ENCODE results near the gene ARHGEF40.

The ARHGEF40 gene

DNA sequence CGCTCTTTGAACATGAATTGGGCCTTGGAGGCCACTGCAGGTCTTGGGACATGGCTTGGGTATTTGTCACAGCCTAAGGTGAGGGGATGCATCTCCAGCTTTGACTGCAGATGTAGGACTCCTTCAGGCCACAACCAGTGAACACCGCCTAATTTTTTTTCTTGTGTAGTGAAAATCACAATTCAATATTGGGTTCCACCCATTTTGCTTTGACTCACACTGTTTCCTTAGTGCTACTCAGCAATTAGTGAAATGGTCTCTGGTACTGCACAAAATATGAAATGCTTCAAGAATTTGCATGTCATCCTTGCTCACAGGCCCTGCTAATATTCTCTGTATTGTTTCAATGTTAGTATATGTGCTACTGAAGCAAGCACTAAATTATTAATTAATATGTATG, 43.3 kb downstream of the ARHGEF40 start:
- no peak overlapping the region for H3K9ac ChIP-seq (ENCODE audit: low read length)
- H3K4me3 ChIP-seq (ENCODE audit: low read length): no peak overlapping the region
- H3K36me3 ChIP-seq (ENCODE audit: control insufficient read depth, insufficient read depth, low read length): no peaks in the 10 kb centered on the region
- no peak overlapping the region for H3K27ac ChIP-seq (ENCODE audit: low read depth, low read length)
- no peaks in the 10 kb centered on the region for H3K4me1 ChIP-seq (ENCODE audit: control insufficient read depth, insufficient read depth, low read length)
- H3K27me3 ChIP-seq (ENCODE audit: control insufficient read depth, insufficient read depth, low read length): no peaks in the 10 kb centered on the region

GRCh38 chr14:21118933-21119332, 48.8 kb downstream of the ARHGEF40 start:
- H3K27ac ChIP-seq (ENCODE audit: low read depth, low read length): no peak overlapping the region
- no peaks in the 10 kb centered on the region for H3K27me3 ChIP-seq (ENCODE audit: control insufficient read depth, insufficient read depth, low read length)
- H3K4me1 ChIP-seq (ENCODE audit: control insufficient read depth, insufficient read depth, low read length): no peaks in the 10 kb centered on the region

GRCh38 chr14:21120686-21121085, 50.6 kb downstream of the ARHGEF40 start:
- Histone ChIP-seq H3K36me3 (ENCODE audit: control insufficient read depth, insufficient read depth, low read length) (no peaks in the 10 kb centered on the region), H3K27ac (ENCODE audit: low read depth, low read length) (no peak overlapping the region), H3K27me3 (ENCODE audit: control insufficient read depth, insufficient read depth, low read length) (no peaks in the 10 kb centered on the region), H3K9ac (ENCODE audit: low read length) (no peak overlapping the region), H3K4me3 (ENCODE audit: low read length) (no peak overlapping the region), H3K4me1 (ENCODE audit: control insufficient read depth, insufficient read depth, low read length) (no peaks in the 10 kb centered on the region)

More at GRCh38 chr14:21118933-21119332, 48.8 kb downstream of the ARHGEF40 start:
- no peaks in the 10 kb centered on the region for H3K36me3 ChIP-seq (ENCODE audit: control insufficient read depth, insufficient read depth, low read length)
- H3K9ac ChIP-seq (ENCODE audit: low read length): no peak overlapping the region
- no peak overlapping the region for H3K4me3 ChIP-seq (ENCODE audit: low read length)

DNA sequence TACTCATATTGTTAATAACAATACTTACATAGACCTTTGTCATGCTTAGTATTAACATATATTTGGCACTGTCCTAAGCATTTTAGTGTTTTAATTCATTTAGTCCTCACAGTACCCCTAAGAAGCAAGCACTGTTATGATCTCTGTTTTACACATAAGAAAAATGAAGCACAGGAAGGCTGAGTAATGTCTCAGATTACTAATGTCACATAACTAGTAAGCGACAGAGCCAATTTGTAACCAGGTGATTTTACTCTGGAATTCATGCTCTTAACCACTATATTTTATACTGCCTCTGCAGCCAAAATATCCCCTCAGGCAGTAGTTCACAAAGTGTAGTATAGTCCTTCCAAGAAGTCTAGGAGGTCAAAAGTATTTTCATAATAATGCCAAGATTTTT, 51.0 kb downstream of the ARHGEF40 start:
- no peak overlapping the region for H3K9ac ChIP-seq (ENCODE audit: low read length)
- no peaks in the 10 kb centered on the region for H3K27me3 ChIP-seq (ENCODE audit: control insufficient read depth, insufficient read depth, low read length)
- no peak overlapping the region for H3K27ac ChIP-seq (ENCODE audit: low read depth, low read length)
- no peaks in the 10 kb centered on the region for H3K36me3 ChIP-seq (ENCODE audit: control insufficient read depth, insufficient read depth, low read length)
- no peaks in the 10 kb centered on the region for H3K4me1 ChIP-seq (ENCODE audit: control insufficient read depth, insufficient read depth, low read length)
- H3K4me3 ChIP-seq (ENCODE audit: low read length): no peak overlapping the region

GRCh38 chr14:21123429-21123828, 53.3 kb downstream of the ARHGEF40 start:
- Histone ChIP-seq H3K27me3 (ENCODE audit: control insufficient read depth, insufficient read depth, low read length) (no peaks in the 10 kb centered on the region), H3K4me1 (ENCODE audit: control insufficient read depth, insufficient read depth, low read length) (no peaks in the 10 kb centered on the region), H3K36me3 (ENCODE audit: control insufficient read depth, insufficient read depth, low read length) (no peaks in the 10 kb centered on the region), H3K9ac (ENCODE audit: low read length) (no peak overlapping the region), H3K4me3 (ENCODE audit: low read length) (no peak overlapping the region), H3K27ac (ENCODE audit: low read depth, low read length) (no peak overlapping the region)

DNA sequence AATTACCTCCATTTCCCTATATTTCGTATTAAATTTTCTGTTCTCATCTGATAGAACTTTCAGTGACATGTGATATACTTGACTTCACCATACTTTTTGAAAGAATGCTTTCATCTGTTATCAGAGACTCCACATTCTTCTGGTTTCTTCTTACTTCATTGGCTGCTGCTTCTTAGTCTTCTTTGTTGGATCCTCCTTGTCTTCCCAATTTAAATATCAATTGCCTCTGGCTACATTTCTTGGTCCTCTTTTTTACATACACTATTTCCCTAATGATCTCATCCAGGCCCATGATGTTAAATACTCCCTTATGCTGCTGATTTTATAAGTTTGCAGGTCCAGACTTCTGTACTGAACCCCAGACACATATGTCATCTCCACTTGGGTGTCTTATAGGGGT, 63.8 kb downstream of the ARHGEF40 start:
- Histone ChIP-seq H3K4me1 (ENCODE audit: control insufficient read depth, insufficient read depth, low read length) (no peaks in the 10 kb centered on the region), H3K27me3 (ENCODE audit: control insufficient read depth, insufficient read depth, low read length) (no peaks in the 10 kb centered on the region), H3K27ac (ENCODE audit: low read depth, low read length) (no peak overlapping the region), H3K9ac (ENCODE audit: low read length) (no peak overlapping the region), H3K4me3 (ENCODE audit: low read length) (no peak overlapping the region), H3K36me3 (ENCODE audit: control insufficient read depth, insufficient read depth, low read length) (no peaks in the 10 kb centered on the region)

DNA sequence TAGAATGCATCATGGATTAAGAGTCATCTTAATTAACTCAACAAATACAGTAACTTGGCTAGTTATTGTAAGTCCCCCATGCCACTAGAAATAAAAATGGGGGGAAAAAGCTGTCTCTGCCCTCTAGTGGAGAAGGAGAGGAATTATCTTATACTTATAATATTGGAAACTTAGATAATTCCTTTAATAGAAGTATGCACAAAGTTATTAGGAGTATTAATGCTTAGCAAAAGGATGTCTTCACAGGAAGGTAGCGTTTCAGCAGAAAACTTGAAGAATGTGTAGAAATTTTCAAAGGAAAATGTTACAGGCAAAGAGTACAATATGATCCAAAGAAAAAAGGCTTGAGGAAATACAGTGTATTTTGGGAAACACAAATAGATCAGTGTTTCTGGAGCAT, 65.9 kb downstream of the ARHGEF40 start:
- H3K27ac ChIP-seq (ENCODE audit: low read depth, low read length): no peak overlapping the region
- no peaks in the 10 kb centered on the region for H3K4me1 ChIP-seq (ENCODE audit: control insufficient read depth, insufficient read depth, low read length)
- no peaks in the 10 kb centered on the region for H3K27me3 ChIP-seq (ENCODE audit: control insufficient read depth, insufficient read depth, low read length)
- no peak overlapping the region for H3K9ac ChIP-seq (ENCODE audit: low read length)
- H3K4me3 ChIP-seq (ENCODE audit: low read length): no peak overlapping the region
- no peaks in the 10 kb centered on the region for H3K36me3 ChIP-seq (ENCODE audit: control insufficient read depth, insufficient read depth, low read length)
